H9 (cell line): ENCODE data around the gene ZNF341. TPM values are rescaled to one million over a fixed set of nuclear protein-coding genes. Genes with fewer than 3 reads are reported as not detected.

Source experiments
- DNase-seq: peaks from one replicate; pipeline ENCODE4 v3.0.0-alpha.2; 2017
- H2AFZ ChIP-seq: one replicate; pipeline ENCODE4 v1.6.1; 2013; ENCODE audit warnings: mild to moderate bottlenecking, low read length, control low read depth, moderate library complexity
- H2AK5ac ChIP-seq: 2 replicates; pipeline ENCODE4 v1.6.1; 2013; ENCODE audit warnings: low read length, control low read depth, mixed read lengths; ENCODE audit not compliant: insufficient read length
- H2BK120ac ChIP-seq: one replicate; pipeline ENCODE4 v1.6.1; 2013; ENCODE audit warnings: low read depth, mild to moderate bottlenecking, low read length, control low read depth, inconsistent platforms; ENCODE audit not compliant: poor library complexity, severe bottlenecking
- H2BK12ac ChIP-seq: 2 replicates; pipeline ENCODE4 v1.6.1; 2013; ENCODE audit warnings: low read length, control low read depth, mixed read lengths, low read depth; ENCODE audit not compliant: insufficient read length
- H2BK15ac ChIP-seq: 2 replicates; pipeline ENCODE4 v1.6.1; 2013; ENCODE audit warnings: low read depth, low read length, control low read depth
- H2BK20ac ChIP-seq: one replicate; pipeline ENCODE4 v1.6.1; 2013; ENCODE audit warnings: low read depth, mild to moderate bottlenecking, low read length, control low read depth, inconsistent platforms; ENCODE audit not compliant: poor library complexity, severe bottlenecking
- H2BK5ac ChIP-seq: 2 replicates; pipeline ENCODE4 v1.6.1; 2013; ENCODE audit warnings: low read length, control low read depth, mixed read lengths; ENCODE audit not compliant: insufficient read length
- H3K14ac ChIP-seq: 2 replicates; pipeline ENCODE4 v1.6.1; 2013; ENCODE audit warnings: low read length, control low read depth; ENCODE audit not compliant: insufficient read depth
- H3K18ac ChIP-seq: 2 replicates; pipeline ENCODE4 v1.6.1; 2013; ENCODE audit warnings: low read depth, mild to moderate bottlenecking, mixed read lengths, low read length, control low read depth; ENCODE audit not compliant: insufficient read length
- H3K23ac ChIP-seq: 2 replicates; pipeline ENCODE4 v1.6.1; 2013; ENCODE audit warnings: low read length, control low read depth, mixed read lengths, low read depth; ENCODE audit not compliant: insufficient read length
- H3K23me2 ChIP-seq: 2 replicates; pipeline ENCODE4 v1.6.1; 2013; ENCODE audit warnings: low read depth, mild to moderate bottlenecking, mixed read lengths, low read length, control low read depth; ENCODE audit not compliant: insufficient read length, poor library complexity, severe bottlenecking
- H3K27ac ChIP-seq: 2 replicates; pipeline ENCODE4 v1.5.1; 2013; ENCODE audit warnings: low read length, control low read depth, mixed read lengths, low read depth; ENCODE audit not compliant: insufficient read length
- H3K27me3 ChIP-seq: 2 replicates; pipeline ENCODE4 v1.6.1; 2013; ENCODE audit warnings: low read length, control low read depth, inconsistent platforms; ENCODE audit not compliant: insufficient read depth
- H3K4ac ChIP-seq: 2 replicates; pipeline ENCODE4 v1.6.1; 2013; ENCODE audit warnings: low read depth, mild to moderate bottlenecking, control low read depth, inconsistent platforms, low read length, moderate library complexity
- H3K4me1 ChIP-seq: 2 replicates; pipeline ENCODE4 v1.6.1; 2013; ENCODE audit warnings: low read length, control low read depth, inconsistent platforms; ENCODE audit not compliant: insufficient read depth
- H3K4me2 ChIP-seq: 2 replicates; pipeline ENCODE4 v1.6.1; 2013; ENCODE audit warnings: low read length, control low read depth, mixed read lengths; ENCODE audit not compliant: insufficient read length, insufficient read depth
- H3K56ac ChIP-seq: 2 replicates; pipeline ENCODE4 v1.6.1; 2013; ENCODE audit warnings: low read depth, mild to moderate bottlenecking, mixed read lengths, low read length, control low read depth; ENCODE audit not compliant: insufficient read length
- H3K79me1 ChIP-seq: 2 replicates; pipeline ENCODE4 v1.6.1; 2013; ENCODE audit warnings: low read depth, mild to moderate bottlenecking, moderate library complexity, low read length, control low read depth, inconsistent platforms; ENCODE audit not compliant: insufficient read depth, poor library complexity, severe bottlenecking
- H3K79me2 ChIP-seq: 2 replicates; pipeline ENCODE4 v1.6.1; 2013; ENCODE audit warnings: low read length, control low read depth, inconsistent platforms; ENCODE audit not compliant: insufficient read depth
- H3K9ac ChIP-seq: 2 replicates; pipeline ENCODE4 v1.6.1; 2013; ENCODE audit warnings: low read length, control low read depth, mixed read lengths; ENCODE audit not compliant: insufficient read length; ENCODE audit errors: extremely low read depth
- H3K9me3 ChIP-seq: one replicate; pipeline ENCODE4 v1.6.1; 2013; ENCODE audit warnings: low read depth, low read length, inconsistent platforms; ENCODE audit not compliant: control insufficient read depth
- H3T11ph ChIP-seq: one replicate; pipeline ENCODE4 v1.6.1; 2013; ENCODE audit warnings: mild to moderate bottlenecking, low read length, control low read depth, inconsistent platforms
- H4K20me1 ChIP-seq: one replicate; pipeline ENCODE4 v1.6.1; 2013; ENCODE audit not compliant: control insufficient read depth, insufficient read length, insufficient read depth
- H4K5ac ChIP-seq: 2 replicates; pipeline ENCODE4 v1.6.1; 2013; ENCODE audit warnings: low read depth, mild to moderate bottlenecking, mixed read lengths, low read length, control low read depth; ENCODE audit not compliant: insufficient read length
- H4K8ac ChIP-seq: replicated peaks from 2 replicates; pipeline ENCODE4 v1.6.1; 2013; ENCODE audit warnings: low read length, control low read depth, mixed read lengths, low read depth; ENCODE audit not compliant: insufficient read length
- H4K91ac ChIP-seq: 2 replicates; pipeline ENCODE4 v1.6.1; 2013; ENCODE audit warnings: low read depth, mild to moderate bottlenecking, moderate library complexity, mixed read lengths, low read length, control low read depth; ENCODE audit not compliant: insufficient read length
- H3K27ac Mint-ChIP-seq, 3 experiments: 2 replicates in 2 of 3; 3 replicates in 1 of 3; pipeline ENCODE4 v1.8.0; 2020 to 2021; ENCODE audit warnings: mixed read lengths in 3 of 3, mild to moderate bottlenecking in 1 of 3, moderate library complexity in 1 of 3
- H3K27me3 Mint-ChIP-seq: 2 replicates; pipeline ENCODE4 v1.8.0; 2021; ENCODE audit warnings: low read depth, mild to moderate bottlenecking, moderate library complexity, mixed read lengths
- H3K36me3 Mint-ChIP-seq, 3 experiments: 2 replicates in 2 of 3; 3 replicates in 1 of 3; pipeline ENCODE4 v1.8.0; 2020 to 2021; ENCODE audit warnings: low read depth in 3 of 3, mixed read lengths in 3 of 3; ENCODE audit not compliant: insufficient read depth in 1 of 3
- H3K4me1 Mint-ChIP-seq, 2 experiments: 2 replicates each; pipeline ENCODE4 v1.8.0; 2020; ENCODE audit warnings: mixed read lengths in 2 of 2
- H3K4me3 Mint-ChIP-seq, 2 experiments: 2 replicates in 1 of 2; 3 replicates in 1 of 2; pipeline ENCODE4 v1.8.0; 2020 to 2021; ENCODE audit warnings: mild to moderate bottlenecking in 2 of 2, mixed read lengths in 2 of 2, moderate library complexity in 1 of 2
- H3K9me3 Mint-ChIP-seq, 2 experiments: 2 replicates in 1 of 2; 3 replicates in 1 of 2; pipeline ENCODE4 v1.8.0; 2020; ENCODE audit warnings: mild to moderate bottlenecking in 2 of 2, mixed read lengths in 2 of 2, moderate library complexity in 1 of 2
- WGBS: extraction: QIAGEN DNeasy Blood & Tissue Kit; methylation state at CpG from one replicate; pipeline ENCODE4 v1.1.7; 2013; ENCODE audit warnings: missing lambda C conversion rate, low lambda C conversion rate, mixed read lengths; ENCODE audit not compliant: insufficient read length; ENCODE audit errors: extremely low coverage; 5-methylcytosine and 5-hydroxymethylcytosine counted together
- total RNA-seq: library from RNA; stranded (reverse); gene quantifications from 2 replicates; pipeline ENCODE4 v1.2.1, GENCODE V29; 2021
- TF ChIP-seq, protein P1 (sequence below): fragments of 200-600 bp; sonication (generic); conservative IDR thresholded peaks from 3 replicates; pipeline ENCODE4 v1.8.0; 2021; ENCODE audit warnings: antibody characterized with exemption, mild to moderate bottlenecking

ZNF341 gene
- total RNA-seq, 1 experiment from 2014 or later: 5.2 TPM

DNA sequence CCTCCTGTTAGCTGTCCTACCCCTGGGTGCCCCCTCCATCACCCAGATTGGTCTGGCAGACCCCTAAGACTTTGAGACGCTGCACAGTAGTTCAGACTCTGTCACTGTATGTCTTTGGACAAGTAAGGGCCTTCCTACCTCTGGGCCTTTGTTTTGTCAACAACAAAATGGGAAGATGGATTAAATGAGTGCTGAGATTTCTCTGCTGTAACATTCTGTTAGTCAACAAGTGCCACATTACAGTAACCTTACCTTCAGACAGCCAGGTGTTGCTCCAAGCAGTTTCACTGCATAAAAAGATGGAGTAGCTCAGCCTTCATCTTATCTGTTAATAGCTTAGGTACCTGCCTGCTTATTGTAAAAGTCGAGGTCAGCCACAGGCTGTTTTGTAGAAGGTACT is 95.3 kb downstream of the ZNF341 start:
- no peak overlapping the region for H3K27ac ChIP-seq
- peak overlapping the region; percentile 24 for H3T11ph ChIP-seq
- H4K8ac ChIP-seq: no peak overlapping the region
- H4K91ac ChIP-seq: no peak overlapping the region
- H2BK120ac ChIP-seq: no peak overlapping the region
- H3K4ac ChIP-seq: no peak overlapping the region
- peaks cover 2% of the 10 kb centered on the region; the same call in 1 of the 2 replicates for H3K79me2 ChIP-seq
- no peaks in the 10 kb centered on the region for H3K27me3 Mint-ChIP-seq
- H2BK20ac ChIP-seq: no peak overlapping the region
- H4K5ac ChIP-seq: no peak overlapping the region
- H2BK15ac ChIP-seq: no peak overlapping the region
- no peak overlapping the region for H3K4me2 ChIP-seq
- no peak overlapping the region for H3K56ac ChIP-seq
- H2BK5ac ChIP-seq: no peak overlapping the region
- H3K4me1 Mint-ChIP-seq: peaks cover 52 to 57% of the 10 kb centered on the region in 2 experiments
- H2AFZ ChIP-seq: no peak overlapping the region
- no peak overlapping the region for H2AK5ac ChIP-seq
- no peaks in the 10 kb centered on the region for H3K9me3 ChIP-seq
- TF ChIP-seq, protein P1, sequence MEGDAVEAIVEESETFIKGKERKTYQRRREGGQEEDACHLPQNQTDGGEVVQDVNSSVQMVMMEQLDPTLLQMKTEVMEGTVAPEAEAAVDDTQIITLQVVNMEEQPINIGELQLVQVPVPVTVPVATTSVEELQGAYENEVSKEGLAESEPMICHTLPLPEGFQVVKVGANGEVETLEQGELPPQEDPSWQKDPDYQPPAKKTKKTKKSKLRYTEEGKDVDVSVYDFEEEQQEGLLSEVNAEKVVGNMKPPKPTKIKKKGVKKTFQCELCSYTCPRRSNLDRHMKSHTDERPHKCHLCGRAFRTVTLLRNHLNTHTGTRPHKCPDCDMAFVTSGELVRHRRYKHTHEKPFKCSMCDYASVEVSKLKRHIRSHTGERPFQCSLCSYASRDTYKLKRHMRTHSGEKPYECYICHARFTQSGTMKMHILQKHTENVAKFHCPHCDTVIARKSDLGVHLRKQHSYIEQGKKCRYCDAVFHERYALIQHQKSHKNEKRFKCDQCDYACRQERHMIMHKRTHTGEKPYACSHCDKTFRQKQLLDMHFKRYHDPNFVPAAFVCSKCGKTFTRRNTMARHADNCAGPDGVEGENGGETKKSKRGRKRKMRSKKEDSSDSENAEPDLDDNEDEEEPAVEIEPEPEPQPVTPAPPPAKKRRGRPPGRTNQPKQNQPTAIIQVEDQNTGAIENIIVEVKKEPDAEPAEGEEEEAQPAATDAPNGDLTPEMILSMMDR: no peak
- no CpG with 5 or more reads among the region's 2 CpGs for WGBS
- H3K18ac ChIP-seq: no peak overlapping the region
- H3K36me3 Mint-ChIP-seq: no peaks in the 10 kb centered on the region; a peak in 1 of 7 replicates
- H3K79me1 ChIP-seq: no peaks in the 10 kb centered on the region
- peak overlapping the region in 2 of 3 experiments; percentile 44 to 84; a peak in 3 of 7 replicates for H3K27ac Mint-ChIP-seq
- no peak overlapping the region for H3K4me3 Mint-ChIP-seq
- no peaks in the 10 kb centered on the region for H3K23me2 ChIP-seq
- no peaks in the 10 kb centered on the region for H4K20me1 ChIP-seq
- H3K9me3 Mint-ChIP-seq: no peaks in the 10 kb centered on the region
- H3K4me1 ChIP-seq: peaks cover 4% of the 10 kb centered on the region; the same call in 1 of the 2 replicates
- no peak overlapping the region; the same call in 1 of the 2 replicates for H3K14ac ChIP-seq
- H3K27me3 ChIP-seq: no peaks in the 10 kb centered on the region
- H3K23ac ChIP-seq: no peak overlapping the region
- H3K9ac ChIP-seq: no peak overlapping the region
- no peak for DNase-seq
- no peak overlapping the region for H2BK12ac ChIP-seq
